ENCODE results near the gene DCAF10. TPM values are rescaled to one million over a fixed set of nuclear protein-coding genes. Genes with fewer than 3 reads are reported as not detected.

DCAF10 gene
- total and polyA plus RNA-seq, 2 donors from 2014 or later: 10.6 to 28.5 TPM

DNA sequence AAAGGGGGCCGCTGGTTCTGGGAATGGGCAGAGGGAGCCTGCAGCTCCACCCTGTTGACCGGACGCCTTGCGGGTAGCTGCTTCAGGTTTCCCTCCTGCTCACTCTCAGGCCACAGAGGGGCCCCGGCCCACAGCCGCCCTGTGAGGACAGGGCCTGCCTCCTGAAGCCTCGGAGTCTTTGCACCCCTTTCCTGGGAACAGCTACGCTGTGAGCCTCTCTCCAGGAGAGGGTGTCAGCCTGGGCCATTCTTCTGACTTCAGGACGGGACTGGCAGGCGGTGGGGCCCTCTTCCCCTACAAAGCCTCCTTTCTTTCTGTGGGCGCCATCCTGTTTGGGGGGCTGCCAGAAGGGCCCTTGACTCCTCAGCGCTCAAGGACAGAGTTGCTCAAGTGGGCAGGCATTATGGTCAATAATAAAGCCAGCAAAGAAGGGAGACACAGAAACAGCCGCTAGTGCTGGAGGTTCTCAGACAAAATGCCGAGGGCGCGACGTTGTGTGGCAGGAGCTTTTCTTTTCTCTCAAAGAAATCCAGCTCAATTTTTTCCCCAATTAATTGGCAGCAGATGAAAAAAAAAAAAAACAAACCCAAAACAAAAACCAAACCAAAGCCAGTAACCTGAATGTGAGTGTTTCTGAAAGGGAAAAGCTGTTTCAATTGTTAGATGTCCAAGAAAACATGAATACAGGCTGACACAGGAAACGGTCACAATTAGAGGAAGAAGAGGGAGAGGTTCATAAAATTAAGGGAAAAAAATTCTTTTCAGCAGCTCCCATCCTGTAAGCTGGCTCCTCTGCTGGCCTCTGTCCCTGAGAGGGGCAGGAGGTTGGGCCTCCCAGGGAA lies 116.1 kb downstream of the DCAF10 start:
- H3K27ac ChIP-seq (ENCODE audit: low read depth in 2 of 2, low read length in 2 of 2): peak overlapping the region; percentile 34 to 39
- intact Hi-C loops (cut with DNase I): loop anchor here (10.0 kb wide), 2 partner anchors 68 to 448 kb away; no protein-coding TSS in a partner anchor
- H3K4me1 ChIP-seq (ENCODE audit: control insufficient read depth in 2 of 3, insufficient read depth in 2 of 3, low read depth in 1 of 3, low read length in 3 of 3): peaks cover 0 to 19% (median 7%) of the 10 kb centered on the region in 3 donors
- FAIRE-seq (no peak), DNase-seq (peak in 1 of 5 donors; percentile 31)
- H3K9ac ChIP-seq (ENCODE audit: low read length in 3 of 3): no peak overlapping the region
- no peak overlapping the region for H3K4me3 ChIP-seq (ENCODE audit: low read length in 3 of 3)
- peaks cover 0 to 4% (median 2%) of the 10 kb centered on the region in 3 donors for H3K36me3 ChIP-seq (ENCODE audit: control insufficient read depth in 2 of 3, insufficient read depth in 3 of 3, low read length in 3 of 3)
- no peaks in the 10 kb centered on the region for H3K9me3 ChIP-seq (ENCODE audit: control insufficient read depth in 2 of 3, insufficient read depth in 1 of 3, low read length in 3 of 3)
- H3K27me3 ChIP-seq (ENCODE audit: control insufficient read depth, insufficient read depth, low read length): no peaks in the 10 kb centered on the region
- TF ChIP-seq, protein P1, sequence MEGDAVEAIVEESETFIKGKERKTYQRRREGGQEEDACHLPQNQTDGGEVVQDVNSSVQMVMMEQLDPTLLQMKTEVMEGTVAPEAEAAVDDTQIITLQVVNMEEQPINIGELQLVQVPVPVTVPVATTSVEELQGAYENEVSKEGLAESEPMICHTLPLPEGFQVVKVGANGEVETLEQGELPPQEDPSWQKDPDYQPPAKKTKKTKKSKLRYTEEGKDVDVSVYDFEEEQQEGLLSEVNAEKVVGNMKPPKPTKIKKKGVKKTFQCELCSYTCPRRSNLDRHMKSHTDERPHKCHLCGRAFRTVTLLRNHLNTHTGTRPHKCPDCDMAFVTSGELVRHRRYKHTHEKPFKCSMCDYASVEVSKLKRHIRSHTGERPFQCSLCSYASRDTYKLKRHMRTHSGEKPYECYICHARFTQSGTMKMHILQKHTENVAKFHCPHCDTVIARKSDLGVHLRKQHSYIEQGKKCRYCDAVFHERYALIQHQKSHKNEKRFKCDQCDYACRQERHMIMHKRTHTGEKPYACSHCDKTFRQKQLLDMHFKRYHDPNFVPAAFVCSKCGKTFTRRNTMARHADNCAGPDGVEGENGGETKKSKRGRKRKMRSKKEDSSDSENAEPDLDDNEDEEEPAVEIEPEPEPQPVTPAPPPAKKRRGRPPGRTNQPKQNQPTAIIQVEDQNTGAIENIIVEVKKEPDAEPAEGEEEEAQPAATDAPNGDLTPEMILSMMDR (IDR thresholded peaks at IDR 0.05; ENCODE audit: borderline replicate concordance, extremely low read depth, insufficient read depth): no peak

Other genes starting within 250 kb of the DCAF10 start
- 6.7 TPM for gene FBXO10, start 224.4 kb upstream of the DCAF10 start, total RNA-seq
- 6.2 TPM for gene FBXO10, start 224.4 kb upstream of the DCAF10 start, polyA plus RNA-seq (ENCODE audit: insufficient read depth, low read depth, low replicate concordance)
- gene TOMM5, start 208.2 kb upstream of the DCAF10 start, total RNA-seq: 59.5 TPM
- gene TOMM5, start 208.2 kb upstream of the DCAF10 start, polyA plus RNA-seq (ENCODE audit: insufficient read depth, low read depth, low replicate concordance): 197 TPM
- 0.19 TPM for gene FRMPD1, start 149.8 kb upstream of the DCAF10 start, total RNA-seq
- 0.90 TPM for gene FRMPD1, start 149.8 kb upstream of the DCAF10 start, polyA plus RNA-seq (ENCODE audit: insufficient read depth, low read depth, low replicate concordance)
- gene TRMT10B, start 47.0 kb upstream of the DCAF10 start, total RNA-seq: 12.4 TPM
- 5.2 TPM for gene TRMT10B, start 47.0 kb upstream of the DCAF10 start, polyA plus RNA-seq (ENCODE audit: insufficient read depth, low read depth, low replicate concordance)
- gene EXOSC3, start 15.7 kb upstream of the DCAF10 start, total RNA-seq: 32.3 TPM
- 31.6 TPM for gene EXOSC3, start 15.7 kb upstream of the DCAF10 start, polyA plus RNA-seq (ENCODE audit: insufficient read depth, low read depth, low replicate concordance)
- gene SLC25A51, start 103.3 kb downstream of the DCAF10 start, total RNA-seq: 25.5 TPM
- 10.7 TPM for gene SLC25A51, start 103.3 kb downstream of the DCAF10 start, polyA plus RNA-seq (ENCODE audit: insufficient read depth, low read depth, low replicate concordance)

Data from kidney (tissue), 14 donors.